GM18520 (cell line): Measurements from ENCODE around the gene CD19.
"Not testable (repeated sequence)": the region's sequence is repeated elsewhere in the genome, so short reads cannot be mapped to it uniquely, and the experiment has no call there.

ENCODE experiments used
- ATAC-seq: cut with Tn5 transposase; IDR thresholded peaks from one replicate; pipeline ENCODE4 v1.9.1; 2021; ENCODE audit not compliant: unreplicated experiment

Gene CD19

DNA sequence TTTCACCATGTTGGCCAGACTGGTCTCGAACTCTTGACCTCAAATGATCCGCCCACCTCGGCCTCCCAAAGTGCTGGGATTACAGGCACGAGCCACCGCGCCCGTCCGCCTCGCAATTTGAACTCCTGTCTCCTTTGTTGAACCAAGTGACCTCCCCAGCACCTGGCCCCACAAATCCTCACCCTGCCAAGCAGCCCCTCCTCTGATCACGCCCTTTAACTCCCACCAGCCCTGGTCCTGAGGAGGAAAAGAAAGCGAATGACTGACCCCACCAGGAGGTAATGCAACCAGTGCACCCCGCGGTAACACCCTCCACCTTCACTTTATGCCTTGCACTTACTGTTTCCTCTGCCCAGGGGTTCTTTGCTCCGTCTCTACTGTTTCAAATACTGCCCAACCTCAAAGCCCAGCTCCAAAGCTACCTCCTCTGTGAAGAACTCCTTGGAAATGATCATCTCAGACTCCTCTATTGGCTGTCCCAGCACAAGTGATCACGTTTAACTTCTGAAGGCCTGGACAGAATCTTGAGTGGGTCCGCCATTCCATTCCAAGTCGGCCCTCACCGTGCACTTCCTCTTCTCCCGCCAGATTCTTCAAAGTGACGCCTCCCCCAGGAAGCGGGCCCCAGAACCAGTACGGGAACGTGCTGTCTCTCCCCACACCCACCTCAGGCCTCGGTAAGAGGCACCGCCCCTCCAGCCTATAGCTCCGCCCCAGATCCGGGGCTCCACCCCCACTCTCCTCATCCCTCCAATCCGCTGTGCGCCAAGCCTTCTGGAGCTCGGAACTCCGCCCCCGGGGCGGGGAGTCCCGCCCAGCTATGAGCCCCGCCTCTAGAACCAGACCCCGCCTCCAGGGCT is 4.4 kb downstream of the CD19 start:
- peak; percentile 49 for ATAC-seq

DNA sequence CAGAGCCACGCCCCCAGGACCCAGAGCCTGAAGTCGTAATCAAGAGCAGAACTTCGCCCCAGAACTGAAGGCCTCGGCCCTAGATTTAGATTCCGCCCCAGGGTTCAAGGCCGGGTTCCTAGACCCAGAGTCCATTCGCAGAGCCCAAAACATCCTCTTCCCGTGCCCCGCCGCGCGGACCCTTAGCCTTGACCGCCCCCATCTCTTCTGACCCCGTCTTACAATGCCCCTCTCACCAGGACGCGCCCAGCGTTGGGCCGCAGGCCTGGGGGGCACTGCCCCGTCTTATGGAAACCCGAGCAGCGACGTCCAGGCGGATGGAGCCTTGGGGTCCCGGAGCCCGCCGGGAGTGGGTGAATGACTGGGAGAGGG is 5.0 kb downstream of the CD19 start:
- no peak for ATAC-seq

DNA sequence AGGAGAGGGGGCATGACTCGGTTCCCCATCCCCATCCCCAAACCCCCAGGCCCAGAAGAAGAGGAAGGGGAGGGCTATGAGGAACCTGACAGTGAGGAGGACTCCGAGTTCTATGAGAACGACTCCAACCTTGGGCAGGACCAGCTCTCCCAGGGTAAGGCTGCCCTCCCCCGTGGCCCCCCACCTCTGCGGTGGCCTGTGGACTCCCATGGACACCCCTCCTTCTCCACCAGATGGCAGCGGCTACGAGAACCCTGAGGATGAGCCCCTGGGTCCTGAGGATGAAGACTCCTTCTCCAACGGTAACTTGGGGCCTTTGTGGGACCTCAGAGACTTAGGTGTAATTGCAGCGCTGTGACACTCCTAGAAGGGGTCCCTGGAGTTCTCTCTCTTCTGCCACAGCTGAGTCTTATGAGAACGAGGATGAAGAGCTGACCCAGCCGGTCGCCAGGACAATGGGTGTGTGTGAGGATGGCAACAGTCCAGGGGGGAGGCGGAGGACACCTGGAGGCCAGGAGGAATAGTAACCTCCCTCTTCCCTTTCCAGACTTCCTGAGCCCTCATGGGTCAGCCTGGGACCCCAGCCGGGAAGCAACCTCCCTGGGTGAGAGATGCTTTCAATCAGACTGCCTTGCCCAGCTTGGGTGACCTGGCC is 5.6 kb downstream of the CD19 start:
- ATAC-seq, result no peak

DNA sequence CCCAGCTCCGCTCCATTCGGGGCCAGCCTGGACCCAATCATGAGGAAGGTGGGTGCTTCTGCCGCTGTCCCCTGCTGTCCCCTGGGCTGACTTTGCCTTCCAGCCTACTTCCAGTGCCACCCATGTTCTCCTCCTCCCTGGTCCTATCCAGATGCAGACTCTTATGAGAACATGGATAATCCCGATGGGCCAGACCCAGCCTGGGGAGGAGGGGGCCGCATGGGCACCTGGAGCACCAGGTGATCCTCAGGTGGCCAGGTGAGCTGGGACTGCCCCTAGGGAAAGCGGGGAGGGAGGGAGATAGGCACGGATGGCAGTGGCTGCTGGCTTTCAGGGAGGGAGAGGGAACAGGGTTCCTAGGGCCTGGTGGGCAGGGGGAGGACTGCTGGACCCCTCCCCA is 7.0 kb downstream of the CD19 start:
- ATAC-seq, result no peak

DNA sequence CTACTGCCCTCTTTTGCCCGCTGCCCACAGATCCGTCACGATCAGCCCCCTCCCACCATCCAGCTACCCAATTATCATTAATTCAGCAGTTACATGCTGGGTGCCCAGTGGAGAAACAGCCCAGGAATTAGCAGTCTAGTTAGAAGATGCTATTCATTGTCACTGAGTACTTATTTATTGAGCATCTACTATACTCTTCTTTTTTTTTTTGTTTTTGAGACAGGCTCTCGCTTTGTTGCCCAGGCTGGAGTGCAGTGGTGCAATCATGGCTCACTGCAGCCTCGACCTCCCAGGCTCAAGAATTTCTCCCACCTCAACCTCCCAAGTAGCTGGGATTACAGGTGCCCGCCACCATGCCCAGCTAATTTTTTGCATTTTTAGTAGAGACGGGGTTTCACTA is 8.1 kb downstream of the CD19 start:
- ATAC-seq, result not testable (repeated sequence)

DNA sequence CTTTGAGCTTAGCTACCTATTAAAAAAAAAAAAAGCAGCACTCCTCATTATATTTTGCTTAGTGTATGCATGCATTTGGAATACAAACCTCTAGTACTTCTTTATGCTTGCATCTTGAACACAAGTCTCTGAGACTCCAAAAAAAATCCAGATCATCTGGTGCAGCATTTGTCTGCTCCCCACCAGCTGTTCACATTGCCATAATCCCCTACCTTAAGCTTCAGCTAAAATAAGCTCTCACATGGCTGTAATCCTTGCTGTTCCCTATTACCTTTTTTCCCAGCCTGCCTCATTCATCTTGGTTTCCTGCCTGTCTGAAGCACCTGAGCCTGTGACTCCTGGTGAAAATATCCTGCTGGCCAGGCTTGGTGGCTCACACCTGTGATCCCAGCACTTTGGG is 11.5 kb downstream of the CD19 start:
- no peak for ATAC-seq

DNA sequence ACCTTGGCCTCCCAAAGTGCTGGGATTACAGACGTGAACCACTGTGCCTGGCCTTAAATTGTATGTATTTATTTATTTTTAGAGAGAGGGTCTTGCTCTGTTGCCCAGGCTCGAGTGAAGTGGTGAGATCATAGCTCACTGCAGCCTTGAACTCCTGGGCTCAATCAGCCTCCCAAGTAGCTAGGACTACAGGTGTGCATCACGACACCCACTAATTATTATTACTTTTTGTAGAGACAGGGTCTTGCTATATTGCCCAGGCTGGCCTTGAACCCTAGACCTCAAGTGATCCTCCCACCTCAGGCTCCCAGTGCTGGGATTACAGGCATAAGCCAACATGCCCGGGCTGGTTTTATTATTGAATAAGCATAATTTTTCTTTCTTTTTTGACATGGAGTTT is 14.9 kb downstream of the CD19 start:
- no peak for ATAC-seq

DNA sequence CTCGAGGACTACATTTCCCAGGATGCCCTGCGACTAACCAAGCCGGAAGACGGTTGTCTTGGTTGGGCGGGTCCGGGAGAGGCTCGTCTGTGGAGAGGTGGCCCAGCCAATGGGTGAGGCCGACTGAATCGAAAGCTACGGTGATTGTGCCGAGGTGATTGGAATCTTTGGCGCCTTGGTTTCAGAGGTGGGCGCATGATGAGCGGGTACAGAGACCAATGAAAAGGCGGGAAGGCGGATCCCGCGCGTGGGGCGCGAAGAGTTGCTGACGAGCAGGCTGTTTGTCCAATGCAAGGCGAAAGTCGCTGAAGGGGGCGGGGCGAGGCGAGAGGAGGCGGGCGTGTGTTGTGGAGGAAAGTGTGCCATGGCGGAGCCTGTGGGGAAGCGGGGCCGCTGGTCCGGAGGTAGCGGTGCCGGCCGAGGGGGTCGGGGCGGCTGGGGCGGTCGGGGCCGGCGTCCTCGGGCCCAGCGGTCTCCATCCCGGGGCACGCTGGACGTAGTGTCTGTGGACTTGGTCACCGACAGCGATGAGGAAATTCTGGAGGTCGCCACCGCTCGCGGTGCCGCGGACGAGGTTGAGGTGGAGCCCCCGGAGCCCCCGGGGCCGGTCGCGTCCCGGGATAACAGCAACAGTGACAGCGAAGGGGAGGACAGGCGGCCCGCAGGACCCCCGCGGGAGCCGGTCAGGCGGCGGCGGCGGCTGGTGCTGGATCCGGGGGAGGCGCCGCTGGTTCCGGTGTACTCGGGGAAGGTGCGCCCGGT is 19.1 kb downstream of the CD19 start, which contains the start of gene NFATC2IP:
Gene NFATC2IP (plus strand): TSS at position 290 of the 762 bp plus-strand sequence. CDS start 75 bp downstream, at position 365.
- ATAC-seq, result peak; percentile 98

DNA sequence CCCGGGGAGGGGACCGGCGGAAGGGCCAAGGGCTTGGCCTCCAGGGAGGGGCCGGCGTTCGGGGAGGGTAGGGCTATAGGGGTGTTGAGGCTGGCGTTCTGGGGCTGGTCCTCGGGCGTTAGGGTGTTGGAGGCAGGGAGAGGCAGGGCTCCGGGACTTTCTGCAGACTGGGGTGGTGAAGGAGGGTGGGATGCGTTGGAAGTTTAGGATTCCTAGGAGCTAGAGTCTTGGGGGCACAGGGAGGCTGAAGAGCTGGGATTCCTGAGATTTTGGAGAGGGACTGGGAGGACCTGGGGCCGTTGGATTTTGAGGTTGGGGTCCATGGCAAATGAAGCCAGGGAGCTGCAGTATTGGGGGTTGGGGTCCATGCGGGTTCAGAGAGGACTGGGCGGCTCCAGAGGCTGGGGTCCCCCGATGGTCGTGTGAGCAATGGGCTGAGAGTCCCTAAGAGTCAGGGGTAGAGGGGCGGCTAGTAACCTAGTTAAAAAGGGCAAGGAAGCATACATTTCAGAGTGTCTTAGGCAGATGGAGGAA is 19.7 kb downstream of the CD19 start:
- no peak for ATAC-seq

DNA sequence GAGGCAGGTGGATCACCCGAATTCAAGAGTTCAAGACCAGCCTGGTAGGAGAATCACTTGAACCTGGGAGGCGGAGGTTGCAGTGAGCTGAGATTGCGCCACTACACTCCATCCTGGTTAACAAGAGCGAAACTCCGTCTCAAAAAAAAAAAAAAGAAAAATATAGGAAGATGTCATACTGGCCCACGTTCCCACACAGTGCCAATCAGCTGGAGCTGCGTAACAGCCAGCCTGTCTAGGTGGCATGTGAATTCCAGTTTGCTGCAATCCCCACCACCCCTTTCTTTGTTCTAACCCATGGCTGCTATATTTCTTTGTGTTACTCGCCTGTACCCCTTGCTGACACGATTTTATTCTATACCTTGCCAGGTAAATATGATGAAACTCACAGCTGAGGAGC is 26.4 kb downstream of the CD19 start:
- ATAC-seq, result no peak

DNA sequence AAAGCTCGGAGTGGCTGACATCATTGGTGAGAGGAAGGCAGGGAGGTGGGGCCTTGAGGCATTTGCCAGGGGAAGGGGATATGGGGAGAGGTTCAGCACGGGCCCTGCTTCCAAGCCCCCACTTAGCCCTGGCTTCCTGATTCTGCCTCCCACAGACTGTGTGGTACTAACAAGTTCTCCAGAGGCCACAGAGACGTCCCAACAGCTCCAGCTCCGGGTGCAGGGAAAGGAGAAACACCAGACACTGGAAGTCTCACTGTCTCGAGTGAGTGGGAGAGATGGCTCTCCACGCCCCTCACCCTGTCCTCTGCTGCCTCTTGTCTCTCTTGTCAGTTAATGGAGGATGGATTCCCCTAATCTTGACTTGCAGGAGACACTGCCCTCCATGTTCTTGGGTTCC is 27.1 kb downstream of the CD19 start:
- no peak for ATAC-seq

DNA sequence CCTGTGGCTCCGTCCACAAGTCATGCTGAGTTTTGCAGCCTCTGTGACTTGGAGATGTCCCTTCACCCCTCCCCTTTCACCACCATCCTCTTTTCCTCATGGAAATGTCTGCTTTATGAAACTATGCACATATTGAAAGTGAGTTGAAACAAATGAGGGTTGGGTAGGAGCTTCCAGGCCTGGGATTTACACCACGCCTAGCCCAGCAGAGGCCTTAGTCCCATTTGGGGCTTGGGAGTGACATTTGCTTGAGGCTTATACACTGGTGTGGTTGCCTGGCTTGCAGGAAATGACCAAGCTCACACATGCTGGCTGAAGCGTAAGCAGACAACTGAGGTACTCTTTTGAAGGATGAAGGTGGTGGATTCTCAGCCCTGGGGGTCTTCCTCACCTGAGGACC is 32.3 kb downstream of the CD19 start:
- no peak for ATAC-seq

DNA sequence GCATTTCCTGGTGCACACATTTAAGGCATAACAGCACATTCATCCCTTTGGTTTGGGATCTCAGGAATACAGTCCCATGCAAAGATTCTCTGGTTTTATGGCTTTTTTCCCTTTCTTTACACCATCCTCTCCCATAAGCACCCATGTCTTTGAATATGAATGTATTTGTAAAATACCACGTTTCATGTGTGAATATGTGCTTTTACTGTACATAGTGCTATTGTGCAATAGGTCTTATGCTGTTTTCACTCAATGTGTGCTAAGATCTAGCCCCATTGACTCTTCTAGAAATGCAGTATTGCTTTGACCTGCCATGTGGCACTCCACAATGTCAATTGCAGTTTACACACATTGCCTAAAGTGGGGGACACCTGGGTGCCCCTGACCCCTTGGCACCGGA is 32.7 kb downstream of the CD19 start:
- no peak for ATAC-seq

DNA sequence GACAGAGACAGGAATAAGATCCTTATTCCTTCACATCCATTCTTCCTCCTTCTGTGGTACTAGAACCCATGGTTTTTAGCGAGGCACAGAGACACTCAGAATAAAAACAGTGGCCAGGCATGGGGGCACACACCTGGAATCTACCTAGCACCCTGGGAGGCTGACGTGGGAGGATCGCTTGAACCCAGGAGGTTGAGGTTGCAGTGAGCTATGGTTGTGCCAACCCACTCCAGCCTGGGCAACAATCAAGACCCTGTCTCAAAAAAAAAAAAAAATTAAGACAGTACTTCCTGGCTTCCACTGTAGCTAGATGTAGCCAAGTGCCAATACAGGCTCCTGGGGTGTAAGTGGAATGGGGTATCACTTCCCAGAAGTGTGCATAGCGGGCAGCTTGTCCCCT is 35.4 kb downstream of the CD19 start:
- no peak for ATAC-seq

DNA sequence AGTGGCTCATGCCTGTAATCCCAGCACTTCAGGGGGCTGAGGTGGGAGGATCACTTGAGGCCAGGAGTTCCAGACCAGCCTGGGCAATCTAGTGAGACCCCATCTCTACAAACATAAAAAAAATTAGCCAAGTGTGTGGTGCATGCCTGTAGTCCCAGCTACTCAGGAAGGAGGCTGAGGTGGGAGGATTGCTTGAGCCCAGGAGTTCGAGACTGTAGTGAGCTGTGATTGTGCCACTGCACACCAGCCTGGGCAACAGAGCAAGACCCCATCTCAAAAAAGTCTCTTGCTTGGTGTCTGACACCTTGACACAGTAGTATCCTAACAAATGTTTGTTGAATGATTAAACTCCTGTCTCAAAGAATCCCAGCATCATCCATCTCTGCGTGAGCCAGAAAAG is 37.9 kb downstream of the CD19 start:
- not testable (repeated sequence) for ATAC-seq

DNA sequence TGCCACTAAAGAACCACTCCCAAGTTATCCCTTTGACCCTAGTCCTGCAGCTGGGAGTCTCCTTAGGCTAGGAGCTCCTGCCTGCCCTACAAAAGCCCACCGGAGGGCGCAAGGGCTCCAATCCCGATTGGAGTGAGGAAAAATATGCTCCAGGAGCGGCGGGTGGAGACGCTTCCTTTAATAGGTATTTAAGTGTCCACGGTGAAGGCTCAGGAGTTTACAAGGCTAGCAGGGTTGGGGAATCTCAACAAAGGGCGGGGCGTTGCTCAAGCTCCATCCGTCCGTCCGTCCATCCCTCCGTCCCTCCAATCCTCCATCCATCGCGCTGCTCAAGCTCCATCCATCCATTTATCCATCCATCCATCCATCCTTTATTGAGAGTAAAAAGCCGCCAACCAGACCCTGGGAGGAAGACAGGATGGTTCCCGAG is 42.3 kb downstream of the CD19 start:
- ATAC-seq, result no peak

DNA sequence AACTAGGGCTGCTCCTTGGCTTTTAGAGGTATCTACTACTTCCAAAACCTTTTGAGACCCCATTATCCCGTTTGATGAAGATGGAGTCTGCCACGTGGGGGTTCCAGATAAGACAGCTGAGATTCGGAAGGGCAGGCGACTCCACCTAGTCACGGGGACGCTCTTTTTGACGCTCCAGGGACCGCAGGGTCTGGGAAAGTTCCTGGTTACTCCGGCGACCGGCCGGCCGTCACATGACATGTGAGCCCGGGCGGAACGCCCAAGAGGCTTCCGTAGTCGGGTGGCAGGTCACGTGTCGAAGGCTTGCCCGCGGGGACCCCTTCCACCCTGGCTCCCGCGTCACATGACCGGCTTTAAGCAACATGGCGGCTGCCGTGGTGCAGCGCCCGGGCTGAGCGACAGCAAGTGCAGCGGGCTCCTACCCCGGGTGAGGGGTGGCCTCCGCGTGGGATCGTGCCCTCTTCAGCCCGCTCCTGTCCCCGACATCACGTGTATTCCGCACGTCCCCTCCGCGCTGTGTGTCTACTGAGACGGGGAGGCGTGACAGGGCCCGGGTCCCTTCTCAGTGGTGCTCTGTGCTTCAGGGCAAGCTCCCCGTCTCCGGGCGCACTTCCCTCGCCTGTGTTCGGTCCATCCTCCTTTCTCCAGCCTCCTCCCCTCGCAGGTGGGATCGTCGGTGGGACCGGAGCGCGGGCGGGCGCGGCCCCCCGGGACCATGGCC is 42.8 kb downstream of the CD19 start, which contains the start of gene SPNS1:
Gene SPNS1 (plus strand): TSS at position 342 of the 721 bp plus-strand sequence. CDS start 374 bp downstream, at position 716.
- ATAC-seq, result peak; percentile 90

DNA sequence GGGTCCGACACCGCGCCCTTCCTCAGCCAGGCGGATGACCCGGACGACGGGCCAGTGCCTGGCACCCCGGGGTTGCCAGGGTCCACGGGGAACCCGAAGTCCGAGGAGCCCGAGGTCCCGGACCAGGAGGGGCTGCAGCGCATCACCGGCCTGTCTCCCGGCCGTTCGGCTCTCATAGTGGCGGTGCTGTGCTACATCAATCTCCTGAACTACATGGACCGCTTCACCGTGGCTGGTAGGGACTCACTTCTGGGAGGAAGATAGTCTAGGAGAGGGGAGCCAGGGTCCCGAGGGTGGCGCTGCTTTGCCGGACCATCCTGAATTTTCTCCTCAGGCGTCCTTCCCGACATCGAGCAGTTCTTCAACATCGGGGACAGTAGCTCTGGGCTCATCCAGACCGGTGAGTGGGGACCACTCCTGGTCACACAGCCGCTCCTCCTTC is 43.4 kb downstream of the CD19 start:
- ATAC-seq, result no peak

DNA sequence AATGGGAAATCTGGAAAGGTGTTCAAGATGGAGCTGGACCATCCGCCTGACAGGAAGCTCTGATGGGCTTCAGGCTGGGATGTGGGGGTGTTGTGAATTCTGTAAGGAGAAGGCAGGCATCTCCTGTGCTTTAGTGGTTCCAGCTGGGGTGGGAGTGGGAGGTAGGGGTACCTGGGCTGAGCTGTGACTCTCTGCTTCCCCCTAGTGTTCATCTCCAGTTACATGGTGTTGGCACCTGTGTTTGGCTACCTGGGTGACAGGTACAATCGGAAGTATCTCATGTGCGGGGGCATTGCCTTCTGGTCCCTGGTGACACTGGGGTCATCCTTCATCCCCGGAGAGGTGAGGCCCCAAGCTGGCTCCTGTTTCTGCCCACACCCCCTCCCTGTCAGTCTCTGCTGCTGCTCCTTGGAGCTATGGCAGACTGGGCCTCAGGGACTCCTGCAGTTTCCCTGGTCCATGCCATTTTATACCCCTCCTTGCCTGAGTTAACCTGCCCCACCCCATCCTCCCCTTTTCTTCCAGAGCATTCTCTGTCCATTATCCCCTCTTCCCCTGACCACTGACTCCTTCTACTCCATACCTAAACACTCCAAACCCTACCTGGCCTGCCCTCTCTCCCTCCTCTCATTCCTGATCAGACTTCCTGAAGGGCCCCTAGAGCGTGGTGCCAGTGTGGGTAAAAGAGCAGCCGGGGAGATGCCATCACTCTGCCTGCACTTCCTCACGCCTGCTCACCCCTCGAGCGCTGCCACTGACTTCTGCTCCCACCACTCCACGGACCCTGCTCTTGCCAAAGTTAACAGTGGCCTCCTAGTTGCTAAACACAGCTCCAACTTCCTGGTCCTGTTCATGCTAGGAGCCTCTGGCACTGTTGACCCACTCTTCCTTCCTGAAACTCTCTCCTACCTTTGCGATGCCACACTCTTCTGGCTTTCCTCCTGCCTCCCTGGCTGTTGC is 46.2 kb downstream of the CD19 start:
- no peak for ATAC-seq
